Measurements from ENCODE around the gene B4GALT6. TPM values are rescaled to one million over a fixed set of nuclear protein-coding genes. Genes with fewer than 3 reads are reported as not detected.

Gene B4GALT6
- total RNA-seq, 2 donors from 2014 or later, result 4.2 to 4.5 TPM

DNA sequence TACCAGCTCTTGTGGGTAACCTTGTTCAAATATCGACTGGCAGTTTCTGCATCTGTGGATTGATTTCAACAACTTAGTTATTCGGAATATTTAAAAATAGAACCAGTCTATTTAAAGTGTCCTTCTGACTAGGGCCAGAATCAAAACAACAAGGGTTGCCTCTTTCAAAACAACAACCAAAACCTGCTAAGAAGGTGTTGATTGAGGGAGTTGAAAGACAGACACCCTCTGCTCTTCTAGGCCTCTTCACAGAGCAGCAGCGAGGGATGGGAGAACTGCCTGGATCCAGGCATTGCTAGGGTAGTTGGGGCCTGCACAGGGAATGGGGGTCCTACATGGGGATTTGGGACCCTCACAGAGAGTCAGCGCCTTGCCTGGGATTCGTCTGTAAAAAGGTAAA lies 72.9 kb downstream of the B4GALT6 start:
- intact Hi-C loops (cut with DNase I), result no loop called here
- DNase-seq (ENCODE audit: low spot score), result no peak

DNA sequence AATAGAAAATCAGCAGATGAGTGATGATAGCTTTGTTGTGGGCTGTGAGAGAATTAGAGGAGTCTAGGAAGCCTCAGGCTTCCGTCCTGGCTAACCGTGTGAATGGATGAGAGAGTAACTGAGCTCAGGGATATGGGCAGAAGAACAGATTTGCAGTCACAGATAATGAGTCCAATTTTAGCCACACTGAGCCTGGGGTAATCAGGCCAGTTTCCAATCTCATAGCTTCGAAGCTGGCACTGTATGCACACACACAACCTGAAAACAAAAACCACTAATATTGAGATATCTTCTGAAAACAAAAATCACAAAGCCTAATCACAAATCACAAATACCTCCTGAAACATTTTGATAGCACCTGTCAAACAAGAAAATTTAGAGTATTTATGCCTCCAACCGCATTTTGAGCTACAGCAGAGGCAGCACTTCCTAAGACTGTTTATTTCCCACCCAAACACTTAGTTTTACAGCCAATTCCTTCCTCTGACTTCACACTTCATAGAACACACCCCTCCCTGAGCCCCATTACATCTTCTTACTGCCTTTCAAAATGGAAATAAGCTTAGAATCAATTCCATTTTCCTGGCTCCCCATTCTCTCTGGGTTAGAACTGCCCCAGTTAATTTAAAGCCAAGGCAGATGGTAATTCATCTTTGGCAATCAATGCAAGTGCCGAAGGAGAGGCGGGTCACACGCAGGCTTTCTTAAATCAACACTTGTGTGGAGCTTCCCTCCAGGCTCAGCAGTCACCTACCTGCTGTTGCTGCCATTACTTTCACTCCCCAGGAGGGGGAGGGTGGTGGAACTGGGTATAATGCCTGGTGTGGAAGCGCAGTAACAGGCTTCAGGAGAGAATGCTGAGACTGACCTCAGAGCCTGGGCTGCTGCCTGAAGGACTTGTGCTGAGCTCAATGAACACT lies 73.8 kb downstream of the B4GALT6 start:
- no peak for DNase-seq (ENCODE audit: low spot score)
- intact Hi-C loops (cut with DNase I), result no loop called here

DNA sequence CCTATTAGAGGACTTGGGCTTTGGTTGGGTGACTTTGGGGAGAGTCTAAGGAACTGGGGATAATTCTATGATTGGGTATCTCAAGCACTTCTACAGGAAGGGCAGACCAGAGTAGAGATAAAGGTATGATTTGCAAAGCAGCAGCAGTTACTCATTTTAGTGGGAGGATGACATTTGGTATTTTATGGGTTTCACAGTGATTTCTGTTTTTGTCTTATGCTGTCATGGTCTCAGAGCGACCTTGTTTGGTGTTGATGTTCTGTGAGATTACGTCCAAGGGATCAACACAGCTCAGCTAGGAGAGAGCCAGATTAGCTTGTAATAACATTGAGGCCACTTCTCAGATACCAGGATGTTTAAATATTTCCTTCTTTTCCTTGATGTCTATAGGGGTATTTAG lies 74.5 kb downstream of the B4GALT6 start:
- intact Hi-C loops (cut with DNase I), result no loop called here
- DNase-seq (ENCODE audit: low spot score), result no peak

DNA sequence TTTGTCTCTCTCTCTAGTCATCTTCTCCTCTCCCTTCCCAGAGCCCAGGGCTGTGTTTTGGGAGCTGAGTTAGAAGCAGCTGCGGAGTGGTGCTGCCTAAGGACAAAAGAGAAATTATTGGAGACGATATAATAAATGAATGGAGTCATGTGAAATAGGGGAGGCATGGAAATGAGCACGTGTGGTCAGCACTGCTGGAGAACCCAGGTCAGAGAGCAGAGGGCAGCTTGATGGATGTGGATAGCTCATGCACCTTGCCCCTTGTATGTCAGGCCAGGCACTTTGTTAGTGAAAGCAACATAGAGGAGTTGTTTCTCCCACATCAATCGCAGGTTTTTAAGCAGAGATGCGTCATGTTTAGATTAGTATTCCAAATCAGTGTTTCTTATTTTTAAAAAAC lies 77.0 kb downstream of the B4GALT6 start:
- DNase-seq (ENCODE audit: low spot score), result no peak
- intact Hi-C loops (cut with DNase I), result no loop called here

DNA sequence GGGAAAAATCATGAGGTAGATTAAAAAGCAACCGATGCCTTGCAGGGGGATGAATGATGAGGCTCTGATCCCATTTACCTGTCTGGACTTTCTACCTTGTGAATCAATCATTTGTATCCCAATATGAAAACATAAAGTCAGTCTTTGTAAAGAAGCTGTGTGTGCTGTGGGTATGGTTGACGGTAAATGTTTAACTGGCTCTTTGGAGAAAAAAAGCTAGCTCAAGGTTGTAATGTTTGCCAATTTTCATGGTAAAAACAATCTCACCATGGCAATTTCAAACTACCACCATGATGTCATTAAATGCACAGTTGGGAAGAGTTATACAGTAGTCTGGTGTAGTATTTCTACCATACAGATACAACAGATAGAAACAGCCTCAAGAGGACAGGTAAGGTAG lies 78.1 kb downstream of the B4GALT6 start:
- intact Hi-C loops (cut with DNase I), result no loop called here

DNA sequence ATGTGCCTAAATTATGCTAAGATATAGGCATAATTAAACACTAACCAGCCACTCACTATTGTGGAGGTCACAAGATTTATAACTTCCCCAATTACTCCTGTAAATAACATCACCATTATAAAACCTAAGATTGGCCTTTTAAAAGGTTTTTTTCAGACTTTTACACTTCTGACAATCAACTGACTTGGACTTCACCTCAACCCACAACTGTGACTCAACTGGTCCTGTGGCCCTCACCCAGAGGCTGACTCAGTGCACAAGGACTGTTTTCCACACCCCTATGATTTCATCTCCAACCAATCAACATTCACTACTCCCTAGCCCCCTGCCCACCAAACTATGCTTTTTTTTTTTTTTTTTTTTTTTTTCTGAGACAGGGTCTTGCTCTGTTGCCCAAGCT lies 81.1 kb downstream of the B4GALT6 start:
- DNase-seq (ENCODE audit: low spot score), result no peak
- intact Hi-C loops (cut with DNase I), result no loop called here

More for the DNA sequence above, 78.1 kb downstream of the B4GALT6 start:
- no peak for DNase-seq (ENCODE audit: low spot score)

DNA sequence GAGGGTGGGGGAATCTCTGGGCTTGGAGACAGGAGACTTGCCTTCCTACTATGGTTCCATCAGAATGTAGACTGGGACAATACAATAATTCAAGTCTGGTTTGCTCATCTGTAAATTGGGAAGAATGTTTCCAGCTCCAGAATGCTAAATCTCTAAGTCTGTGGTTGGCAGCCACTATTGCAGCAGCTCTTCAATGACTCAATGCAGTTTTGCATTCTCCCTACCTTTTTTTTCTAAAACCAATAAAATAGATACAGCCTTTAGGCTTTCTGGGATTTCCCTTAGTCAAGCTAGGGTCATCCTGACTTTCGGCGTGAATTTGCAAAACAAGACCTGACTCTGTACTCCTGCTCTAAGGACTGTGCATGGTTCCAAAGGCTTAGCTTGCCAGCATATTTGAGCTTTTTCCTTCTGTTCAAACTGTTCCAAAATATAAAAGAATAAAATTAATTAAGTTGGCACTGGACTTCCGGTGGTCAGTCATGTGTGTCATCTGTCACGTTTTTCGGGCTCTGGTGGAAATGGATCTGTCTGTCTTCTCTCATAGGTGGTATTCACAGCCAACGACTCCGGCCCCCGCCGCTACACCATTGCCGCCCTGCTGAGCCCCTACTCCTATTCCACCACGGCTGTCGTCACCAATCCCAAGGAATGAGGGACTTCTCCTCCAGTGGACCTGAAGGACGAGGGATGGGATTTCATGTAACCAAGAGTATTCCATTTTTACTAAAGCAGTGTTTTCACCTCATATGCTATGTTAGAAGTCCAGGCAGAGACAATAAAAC lies 86.2 kb downstream of the B4GALT6 start:
- intact Hi-C loops (cut with DNase I), result no loop called here
- no peak for DNase-seq (ENCODE audit: low spot score)

DNA sequence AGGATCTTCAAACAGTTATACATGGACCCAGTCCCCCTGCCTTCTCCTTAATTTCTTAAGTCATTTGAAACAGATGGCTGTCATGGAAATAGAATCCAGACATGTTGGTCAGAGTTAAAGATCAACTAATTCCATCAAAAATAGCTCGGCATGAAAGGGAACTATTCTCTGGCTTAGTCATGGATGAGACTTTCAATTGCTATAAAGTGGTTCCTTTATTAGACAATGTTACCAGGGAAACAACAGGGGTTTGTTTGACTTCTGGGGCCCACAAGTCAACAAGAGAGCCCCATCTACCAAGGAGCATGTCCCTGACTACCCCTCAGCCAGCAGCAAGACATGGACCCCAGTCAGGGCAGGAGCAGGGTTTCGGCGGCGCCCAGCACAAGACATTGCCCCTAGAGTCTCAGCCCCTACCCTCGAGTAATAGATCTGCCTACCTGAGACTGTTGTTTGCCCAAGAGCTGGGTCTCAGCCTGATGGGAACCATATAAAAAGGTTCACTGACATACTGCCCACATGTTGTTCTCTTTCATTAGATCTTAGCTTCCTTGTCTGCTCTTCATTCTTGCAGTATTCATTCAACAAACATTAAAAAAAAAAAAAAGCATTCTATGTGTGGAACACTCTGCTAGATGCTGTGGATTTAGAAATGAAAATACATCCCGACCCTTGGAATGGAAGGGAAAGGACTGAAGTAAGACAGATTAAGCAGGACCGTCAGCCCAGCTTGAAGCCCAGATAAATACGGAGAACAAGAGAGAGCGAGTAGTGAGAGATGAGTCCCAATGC lies 88.1 kb downstream of the B4GALT6 start:
- intact Hi-C loops (cut with DNase I), result no loop called here

DNA sequence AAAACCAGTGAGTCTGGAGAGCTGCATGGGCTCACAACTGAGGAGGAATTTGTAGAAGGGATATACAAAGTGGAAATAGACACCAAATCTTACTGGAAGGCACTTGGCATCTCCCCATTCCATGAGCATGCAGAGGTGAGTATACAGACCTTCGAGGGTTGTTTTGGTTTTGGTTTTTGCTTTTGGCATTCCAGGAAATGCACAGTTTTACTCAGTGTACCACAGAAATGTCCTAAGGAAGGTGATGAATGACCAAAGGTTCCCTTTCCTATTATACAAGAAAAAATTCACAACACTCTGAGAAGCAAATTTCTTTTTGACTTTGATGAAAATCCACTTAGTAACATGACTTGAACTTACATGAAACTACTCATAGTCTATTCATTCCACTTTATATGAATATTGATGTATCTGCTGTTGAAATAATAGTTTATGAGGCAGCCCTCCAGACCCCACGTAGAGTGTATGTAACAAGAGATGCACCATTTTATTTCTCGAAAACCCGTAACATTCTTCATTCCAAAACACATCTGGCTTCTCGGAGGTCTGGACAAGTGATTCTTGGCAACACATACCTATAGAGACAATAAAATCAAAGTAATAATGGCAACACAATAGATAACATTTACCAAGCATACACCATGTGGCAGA lies 89.1 kb downstream of the B4GALT6 start:
- intact Hi-C loops (cut with DNase I), result no loop called here
- DNase-seq (ENCODE audit: low spot score), result no peak

More for the DNA sequence above, 88.1 kb downstream of the B4GALT6 start:
- DNase-seq (ENCODE audit: low spot score), result no peak

DNA sequence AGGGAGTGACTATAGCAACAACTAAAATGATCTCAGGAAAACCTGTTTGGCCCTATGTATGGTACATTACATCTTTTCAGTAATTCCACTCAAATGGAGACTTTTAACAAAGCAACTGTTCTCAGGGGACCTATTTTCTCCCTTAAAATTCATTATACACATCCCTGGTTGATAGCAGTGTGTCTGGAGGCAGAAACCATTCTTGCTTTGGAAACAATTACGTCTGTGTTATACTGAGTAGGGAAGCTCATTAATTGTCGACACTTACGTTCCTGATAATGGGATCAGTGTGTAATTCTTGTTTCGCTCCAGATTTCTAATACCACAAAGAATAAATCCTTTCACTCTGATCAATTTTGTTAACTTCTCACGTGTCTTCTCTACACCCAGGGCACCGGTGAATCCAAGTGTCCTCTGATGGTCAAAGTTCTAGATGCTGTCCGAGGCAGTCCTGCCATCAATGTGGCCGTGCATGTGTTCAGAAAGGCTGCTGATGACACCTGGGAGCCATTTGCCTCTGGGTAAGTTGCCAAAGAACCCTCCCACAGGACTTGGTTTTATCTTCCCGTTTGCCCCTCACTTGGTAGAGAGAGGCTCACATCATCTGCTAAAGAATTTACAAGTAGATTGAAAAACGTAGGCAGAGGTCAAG lies 91.7 kb downstream of the B4GALT6 start:
- intact Hi-C loops (cut with DNase I), result no loop called here
- no peak for DNase-seq (ENCODE audit: low spot score)

DNA sequence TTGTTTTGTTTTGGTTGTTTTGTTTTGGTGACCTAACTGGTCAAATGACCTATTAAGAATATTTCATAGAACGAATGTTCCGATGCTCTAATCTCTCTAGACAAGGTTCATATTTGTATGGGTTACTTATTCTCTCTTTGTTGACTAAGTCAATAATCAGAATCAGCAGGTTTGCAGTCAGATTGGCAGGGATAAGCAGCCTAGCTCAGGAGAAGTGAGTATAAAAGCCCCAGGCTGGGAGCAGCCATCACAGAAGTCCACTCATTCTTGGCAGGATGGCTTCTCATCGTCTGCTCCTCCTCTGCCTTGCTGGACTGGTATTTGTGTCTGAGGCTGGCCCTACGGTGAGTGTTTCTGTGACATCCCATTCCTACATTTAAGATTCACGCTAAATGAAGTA lies 92.8 kb downstream of the B4GALT6 start, which contains the start of gene TTR:
TTR (plus strand) TSS at position 250 of the 400 bp plus-strand sequence; CDS start at position 276, 26 bp downstream.
- intact Hi-C loops (cut with DNase I), result no loop called here
- DNase-seq (ENCODE audit: low spot score), result no peak

DNA sequence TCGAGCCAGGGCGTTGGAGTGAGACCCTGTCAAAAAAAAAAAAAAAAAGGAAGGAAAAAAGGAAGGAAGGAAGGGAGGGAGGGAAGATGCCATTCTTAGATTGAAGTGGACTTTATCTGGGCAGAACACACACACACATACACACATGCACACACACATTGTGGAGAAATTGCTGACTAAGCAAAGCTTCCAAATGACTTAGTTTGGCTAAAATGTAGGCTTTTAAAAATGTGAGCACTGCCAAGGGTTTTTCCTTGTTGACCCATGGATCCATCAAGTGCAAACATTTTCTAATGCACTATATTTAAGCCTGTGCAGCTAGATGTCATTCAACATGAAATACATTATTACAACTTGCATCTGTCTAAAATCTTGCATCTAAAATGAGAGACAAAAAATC lies 93.3 kb downstream of the B4GALT6 start:
- no peak for DNase-seq (ENCODE audit: low spot score)
- intact Hi-C loops (cut with DNase I), result no loop called here

DNA sequence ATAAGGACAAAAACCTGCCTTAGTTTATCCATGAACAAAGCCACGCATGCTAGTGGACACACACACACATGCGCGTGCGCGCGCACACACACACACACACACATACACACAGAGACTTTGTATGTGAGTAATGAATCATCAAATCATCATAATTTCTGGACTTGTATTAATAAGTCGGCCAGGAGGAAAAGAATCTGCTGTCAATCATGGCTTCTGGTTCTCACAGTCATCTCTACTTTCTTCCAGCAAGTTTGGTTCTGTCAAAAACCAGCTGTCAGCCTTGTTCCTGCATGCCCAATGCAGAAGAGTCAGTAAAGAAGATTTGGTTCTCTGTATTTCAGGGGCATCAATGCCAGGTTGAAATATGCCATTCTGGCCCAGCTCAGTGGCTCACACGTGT lies 93.8 kb downstream of the B4GALT6 start:
- DNase-seq (ENCODE audit: low spot score), result no peak
- intact Hi-C loops (cut with DNase I), result no loop called here

DNA sequence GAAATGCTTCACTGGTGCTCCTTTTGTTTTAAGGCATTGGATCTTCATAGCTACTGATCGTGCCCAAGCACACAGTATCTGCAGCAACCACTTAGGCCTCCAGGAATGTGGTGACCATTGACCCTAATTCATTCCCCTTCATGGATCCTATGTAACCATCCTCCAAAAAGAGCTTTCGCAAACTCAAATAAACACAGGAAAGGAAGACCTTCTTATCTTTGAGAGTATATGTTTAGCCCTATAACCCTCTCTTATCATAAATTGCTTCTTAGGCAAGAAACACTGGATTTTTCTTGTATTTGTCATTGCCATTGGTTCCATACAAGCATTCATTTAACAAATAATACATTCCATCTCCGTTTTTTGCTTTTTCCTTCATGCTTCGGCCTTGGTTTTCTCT lies 96.9 kb downstream of the B4GALT6 start:
- intact Hi-C loops (cut with DNase I), result no loop called here
- DNase-seq (ENCODE audit: low spot score), result no peak

DNA sequence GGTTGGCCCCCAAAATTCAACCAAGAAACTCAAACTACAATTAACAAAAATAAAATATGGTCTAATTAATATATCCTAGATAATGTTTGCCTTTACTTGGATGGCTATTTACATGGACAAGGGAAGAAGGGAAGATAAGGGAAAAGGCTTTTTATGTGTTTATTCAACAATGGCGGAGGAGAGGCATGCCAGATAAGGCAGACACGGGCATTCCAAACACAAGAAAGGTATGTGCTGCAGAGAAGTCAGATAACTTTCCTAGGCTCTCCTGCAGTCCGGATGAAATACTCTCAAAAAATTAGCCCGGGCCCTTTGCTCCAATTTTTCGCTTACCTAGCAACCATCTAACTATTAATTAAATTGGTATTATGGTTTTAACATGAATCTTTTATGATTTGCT lies 97.8 kb downstream of the B4GALT6 start:
- intact Hi-C loops (cut with DNase I), result no loop called here
- no peak for DNase-seq (ENCODE audit: low spot score)

DNA sequence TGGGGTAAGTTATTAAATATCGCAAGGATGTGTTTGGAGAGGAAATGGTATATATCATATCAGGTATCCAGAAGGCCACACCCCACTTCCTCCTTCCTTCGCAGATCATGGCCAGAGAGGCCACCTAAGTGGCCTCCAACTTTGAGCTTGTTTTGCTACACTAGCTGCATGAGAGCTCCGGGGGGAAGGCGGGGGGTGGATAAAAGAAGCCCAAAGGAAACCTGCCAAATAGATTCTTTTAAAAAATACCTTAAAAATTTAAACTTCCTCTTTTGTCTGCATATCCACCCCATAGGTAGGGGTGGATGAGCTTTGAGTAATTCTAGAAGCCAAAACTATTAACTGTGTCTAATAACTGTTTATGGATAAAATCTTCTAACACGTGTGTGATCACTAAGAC lies 98.4 kb downstream of the B4GALT6 start:
- DNase-seq (ENCODE audit: low spot score), result no peak
- intact Hi-C loops (cut with DNase I), result no loop called here

DNA sequence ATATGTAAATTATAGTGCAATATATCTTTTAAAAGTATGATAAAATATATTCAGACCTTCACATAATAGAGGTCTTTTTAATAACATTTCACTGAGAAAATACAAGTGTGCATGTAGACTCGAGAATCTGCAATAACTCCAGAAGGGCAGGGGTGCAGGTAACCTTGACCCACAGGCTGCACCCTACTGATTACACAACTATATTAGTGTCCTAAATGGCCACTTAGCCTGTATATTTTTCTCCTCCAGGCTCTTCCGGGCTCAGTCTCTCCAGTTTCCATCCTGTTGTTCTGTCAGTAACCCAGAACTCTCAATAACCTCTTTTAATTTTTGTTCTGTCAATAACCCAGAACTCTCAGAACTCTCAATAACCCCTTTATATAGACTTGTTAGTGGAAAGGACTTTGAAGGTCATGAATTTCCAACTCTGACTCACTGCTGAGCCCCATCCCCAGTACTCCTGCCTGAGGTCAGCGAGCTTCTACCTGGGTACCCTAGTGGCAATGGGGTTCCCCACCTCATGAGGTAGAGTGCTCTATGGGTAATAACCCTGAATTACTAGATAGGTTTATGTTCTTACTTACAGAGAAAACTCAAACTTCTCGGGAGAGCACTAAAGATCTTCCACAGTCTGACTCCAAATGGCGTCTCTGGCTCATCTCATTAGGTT lies 101.1 kb downstream of the B4GALT6 start:
- intact Hi-C loops (cut with DNase I), result no loop called here
- DNase-seq (ENCODE audit: low spot score), result no peak

DNA sequence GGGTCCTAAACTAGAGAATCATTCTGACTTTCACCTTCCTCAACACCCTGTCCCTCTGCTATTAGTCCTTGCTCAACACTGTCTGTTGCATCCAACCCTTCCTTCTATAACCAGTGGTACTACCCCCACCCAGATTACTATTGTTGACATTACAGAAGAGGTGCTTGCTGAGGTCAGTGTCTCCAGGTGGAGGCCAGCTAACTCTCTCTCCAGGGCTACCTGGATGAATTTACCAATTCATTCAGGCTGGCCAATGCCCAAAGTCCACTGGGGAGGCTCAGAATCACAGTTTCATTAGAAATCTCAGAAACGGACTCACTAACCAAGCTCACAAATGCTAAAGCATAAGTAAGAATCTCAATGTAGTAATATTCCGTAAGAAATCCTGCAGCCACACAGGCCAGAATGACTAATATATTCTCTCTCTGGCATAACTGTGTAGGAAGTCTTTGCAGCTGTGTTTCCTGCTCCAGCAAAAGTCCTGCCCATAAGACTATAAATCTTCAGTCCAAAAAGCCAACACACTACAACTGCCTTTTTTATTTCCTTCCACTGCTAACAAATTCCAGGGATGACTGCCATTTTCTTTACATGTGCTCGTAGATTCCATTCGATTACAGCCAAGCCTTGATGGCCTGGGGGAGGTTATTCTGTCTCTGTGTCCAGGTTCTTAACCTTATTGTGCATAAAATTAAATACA lies 102.7 kb downstream of the B4GALT6 start:
- intact Hi-C loops (cut with DNase I), result no loop called here
- no peak for DNase-seq (ENCODE audit: low spot score)

Measured in posterior vena cava (tissue), 2 donors.